ENCODE data around the gene MAN2B2.

Gene MAN2B2

GRCh38 chr4:6598641-6599040 lies 23.7 kb downstream of the MAN2B2 start:
- no peak for DNase-seq (ENCODE audit: low read depth)
- H3K4me3 ChIP-seq (ENCODE audit: low read length): no peak overlapping the region
- TF ChIP-seq, protein P1, sequence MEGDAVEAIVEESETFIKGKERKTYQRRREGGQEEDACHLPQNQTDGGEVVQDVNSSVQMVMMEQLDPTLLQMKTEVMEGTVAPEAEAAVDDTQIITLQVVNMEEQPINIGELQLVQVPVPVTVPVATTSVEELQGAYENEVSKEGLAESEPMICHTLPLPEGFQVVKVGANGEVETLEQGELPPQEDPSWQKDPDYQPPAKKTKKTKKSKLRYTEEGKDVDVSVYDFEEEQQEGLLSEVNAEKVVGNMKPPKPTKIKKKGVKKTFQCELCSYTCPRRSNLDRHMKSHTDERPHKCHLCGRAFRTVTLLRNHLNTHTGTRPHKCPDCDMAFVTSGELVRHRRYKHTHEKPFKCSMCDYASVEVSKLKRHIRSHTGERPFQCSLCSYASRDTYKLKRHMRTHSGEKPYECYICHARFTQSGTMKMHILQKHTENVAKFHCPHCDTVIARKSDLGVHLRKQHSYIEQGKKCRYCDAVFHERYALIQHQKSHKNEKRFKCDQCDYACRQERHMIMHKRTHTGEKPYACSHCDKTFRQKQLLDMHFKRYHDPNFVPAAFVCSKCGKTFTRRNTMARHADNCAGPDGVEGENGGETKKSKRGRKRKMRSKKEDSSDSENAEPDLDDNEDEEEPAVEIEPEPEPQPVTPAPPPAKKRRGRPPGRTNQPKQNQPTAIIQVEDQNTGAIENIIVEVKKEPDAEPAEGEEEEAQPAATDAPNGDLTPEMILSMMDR (conservative IDR thresholded peaks at IDR 0.05; ENCODE audit: low read depth, low read length): no peak

DNA sequence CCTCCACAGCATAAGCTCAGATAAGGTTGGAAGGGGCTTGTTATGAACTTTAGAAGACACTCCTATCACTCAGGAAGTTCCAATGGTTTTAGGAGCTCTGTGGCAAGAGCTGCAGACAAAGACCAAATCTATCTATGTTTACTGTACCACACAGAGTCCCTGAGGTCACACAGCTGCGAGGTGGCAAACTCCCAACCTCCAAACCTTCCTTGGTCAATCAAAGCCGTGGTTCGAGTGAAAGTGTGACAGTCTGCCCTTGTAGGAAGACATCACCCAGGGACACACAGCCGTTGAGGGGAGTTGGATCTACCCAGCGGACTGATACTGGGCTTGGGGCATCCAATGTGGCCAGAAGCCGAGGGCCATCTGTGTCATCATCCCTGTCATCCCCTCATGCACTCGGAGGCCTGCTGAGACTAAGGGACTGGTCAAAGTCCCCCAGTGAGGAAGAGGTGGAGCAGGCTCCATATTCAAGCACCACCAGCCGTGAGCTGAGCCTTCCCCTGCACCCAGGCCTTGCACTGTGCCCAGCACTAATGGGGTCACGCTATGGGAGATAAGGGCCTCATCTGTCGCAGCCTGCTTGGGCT lies 26.8 kb downstream of the MAN2B2 start:
- TF ChIP-seq, protein P1 (conservative IDR thresholded peaks at IDR 0.05; ENCODE audit: low read depth, low read length): no peak
- H3K4me3 ChIP-seq (ENCODE audit: low read length): no peak overlapping the region
- no peak for DNase-seq (ENCODE audit: low read depth)

DNA sequence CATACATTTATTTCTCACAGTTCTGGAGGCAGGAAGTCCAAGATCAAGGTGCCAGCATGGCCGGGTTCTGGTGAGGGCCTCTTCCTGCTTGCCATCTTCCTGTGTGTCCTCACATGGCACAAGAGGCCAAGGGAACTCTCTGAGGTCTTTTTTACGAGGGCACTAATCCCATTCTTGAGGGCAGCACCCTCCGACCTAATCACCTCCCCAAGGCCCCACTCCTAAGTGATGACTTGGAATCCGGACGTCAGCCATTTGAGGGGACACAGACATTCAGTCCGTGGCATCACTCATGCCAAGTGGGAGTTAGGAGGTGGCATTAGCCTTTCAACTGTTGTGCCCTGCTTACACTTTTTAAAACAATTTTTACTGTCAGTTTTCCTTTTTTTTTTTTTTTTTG lies 27.3 kb downstream of the MAN2B2 start:
- TF ChIP-seq, protein P1 (conservative IDR thresholded peaks at IDR 0.05; ENCODE audit: low read depth, low read length): no peak
- H3K4me3 ChIP-seq (ENCODE audit: low read length): no peak overlapping the region
- no peak for DNase-seq (ENCODE audit: low read depth)

- TF ChIP-seq, protein P1 (conservative IDR thresholded peaks at IDR 0.05; ENCODE audit: low read depth, low read length): no peak
- DNase-seq (ENCODE audit: low read depth): no peak
Measured at GRCh38 chr4:6603128-6603527, 28.1 kb downstream of the MAN2B2 start.

DNA sequence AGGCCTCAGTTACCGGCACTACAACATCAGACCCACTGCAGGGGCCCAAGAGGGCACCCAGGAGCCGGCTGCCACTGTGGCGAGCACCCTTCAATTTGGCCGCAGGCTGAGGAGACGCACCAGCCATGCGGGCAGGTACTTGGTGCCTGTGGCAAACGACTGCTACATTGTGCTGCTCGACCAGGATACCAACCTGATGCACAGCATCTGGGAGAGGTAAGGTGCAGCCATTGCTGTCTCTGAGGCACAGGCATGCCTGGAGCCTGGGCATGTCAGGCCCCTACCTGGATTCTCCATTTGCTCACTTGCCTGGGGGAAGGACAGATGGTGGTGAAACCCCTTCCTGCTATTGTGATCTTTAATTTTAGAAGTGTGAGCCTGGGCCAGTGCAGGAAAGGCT lies 30.1 kb downstream of the MAN2B2 start:
- no peak overlapping the region for H3K4me3 ChIP-seq (ENCODE audit: low read length)
- TF ChIP-seq, protein P1 (conservative IDR thresholded peaks at IDR 0.05; ENCODE audit: low read depth, low read length): no peak
- DNase-seq (ENCODE audit: low read depth): no peak

More at GRCh38 chr4:6603128-6603527, 28.1 kb downstream of the MAN2B2 start:
- H3K4me3 ChIP-seq (ENCODE audit: low read length): no peak overlapping the region

GRCh38 chr4:6605605-6606004 lies 30.6 kb downstream of the MAN2B2 start:
- no peak overlapping the region for H3K4me3 ChIP-seq (ENCODE audit: low read length)
- DNase-seq (ENCODE audit: low read depth): no peak
- TF ChIP-seq, protein P1 (conservative IDR thresholded peaks at IDR 0.05; ENCODE audit: low read depth, low read length): no peak

GRCh38 chr4:6606465-6607235 lies 31.7 kb downstream of the MAN2B2 start:
- no peak overlapping the region for H3K4me3 ChIP-seq (ENCODE audit: low read length)
- TF ChIP-seq, protein P1 (conservative IDR thresholded peaks at IDR 0.05; ENCODE audit: low read depth, low read length): no peak
- no peak for DNase-seq (ENCODE audit: low read depth)

Data from retinal pigment epithelial cell (primary cell).